EL (cell line): Measurements from ENCODE around the gene CLCN3.
"Not testable (repeated sequence)": the region's sequence is repeated elsewhere in the genome, so short reads cannot be mapped to it uniquely, and the experiment has no call there.

ENCODE experiments used
- DNase-seq: peaks from one replicate; pipeline ENCODE4 v3.0.0-alpha.2; 2016

The CLCN3 gene

GRCh38 chr4:169619958-169620879 lies at the start of gene CLCN3:
TSS of gene CLCN3 (plus strand) at chr4:169620578. CDS start at chr4:169635929, 15,351 bp downstream.
- peak; percentile 95 for DNase-seq

DNA sequence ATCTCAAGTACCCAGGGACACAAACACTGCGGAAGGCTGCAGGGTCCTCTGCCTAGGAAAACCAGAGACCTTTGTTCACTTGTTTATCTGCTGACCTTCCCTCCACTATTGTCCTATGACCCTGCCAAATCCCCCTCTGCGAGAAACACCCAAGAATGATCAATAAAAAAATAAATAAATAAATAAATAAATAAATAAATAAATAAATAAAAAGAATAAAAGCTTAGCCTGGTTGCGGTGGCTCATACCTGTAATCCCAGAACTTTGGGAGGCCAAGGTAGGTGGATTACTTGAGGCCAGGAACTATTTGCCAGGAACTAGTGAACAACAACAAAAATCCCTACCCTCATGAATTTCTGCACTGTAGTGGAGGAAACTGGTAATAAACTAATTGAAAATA lies 49.4 kb upstream of the CLCN3 start:
- not testable (repeated sequence) for DNase-seq

- no peak for DNase-seq
These were observed 48.9 kb upstream of the CLCN3 start for GRCh38 chr4:169571435-169571834.

GRCh38 chr4:169573889-169574288 lies 46.5 kb upstream of the CLCN3 start:
- no peak for DNase-seq

- no peak for DNase-seq
These were observed 38.2 kb upstream of the CLCN3 start for GRCh38 chr4:169582203-169582602.

GRCh38 chr4:169582706-169583105 lies 37.7 kb upstream of the CLCN3 start:
- peak; percentile 41 for DNase-seq

GRCh38 chr4:169583563-169583962 lies 36.8 kb upstream of the CLCN3 start:
- DNase-seq = peak; percentile 5

GRCh38 chr4:169593050-169593560 lies 27.3 kb upstream of the CLCN3 start:
- no peak for DNase-seq

DNA sequence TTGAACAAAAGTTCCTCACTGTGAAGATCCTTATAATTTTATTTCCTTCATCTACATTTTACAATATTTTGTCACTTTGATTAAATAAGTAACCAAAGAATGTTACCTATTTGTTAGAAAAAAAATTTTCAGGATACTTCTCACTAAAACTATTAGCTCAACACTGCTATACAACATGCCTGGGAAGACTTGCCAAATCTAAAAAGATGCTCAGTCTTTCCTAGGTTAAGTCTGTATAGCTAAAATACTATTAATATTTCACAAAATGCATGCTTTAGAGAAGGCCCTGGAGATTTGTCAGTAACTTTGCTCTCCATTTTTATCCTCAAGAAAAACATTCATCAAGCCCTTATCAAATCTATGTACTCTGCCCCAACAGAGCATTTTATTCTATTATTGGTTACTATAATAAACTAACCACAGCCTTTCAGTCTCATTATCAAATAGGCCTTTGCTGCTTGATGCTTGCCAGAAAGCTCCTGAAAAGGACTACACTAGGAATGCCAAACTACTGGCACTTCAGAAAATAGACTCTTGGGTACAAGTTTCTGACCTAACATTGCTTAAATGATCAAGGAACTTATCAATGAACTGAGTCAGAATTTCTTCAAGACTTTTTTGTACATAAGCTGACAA lies 25.7 kb upstream of the CLCN3 start:
- DNase-seq = no peak

DNA sequence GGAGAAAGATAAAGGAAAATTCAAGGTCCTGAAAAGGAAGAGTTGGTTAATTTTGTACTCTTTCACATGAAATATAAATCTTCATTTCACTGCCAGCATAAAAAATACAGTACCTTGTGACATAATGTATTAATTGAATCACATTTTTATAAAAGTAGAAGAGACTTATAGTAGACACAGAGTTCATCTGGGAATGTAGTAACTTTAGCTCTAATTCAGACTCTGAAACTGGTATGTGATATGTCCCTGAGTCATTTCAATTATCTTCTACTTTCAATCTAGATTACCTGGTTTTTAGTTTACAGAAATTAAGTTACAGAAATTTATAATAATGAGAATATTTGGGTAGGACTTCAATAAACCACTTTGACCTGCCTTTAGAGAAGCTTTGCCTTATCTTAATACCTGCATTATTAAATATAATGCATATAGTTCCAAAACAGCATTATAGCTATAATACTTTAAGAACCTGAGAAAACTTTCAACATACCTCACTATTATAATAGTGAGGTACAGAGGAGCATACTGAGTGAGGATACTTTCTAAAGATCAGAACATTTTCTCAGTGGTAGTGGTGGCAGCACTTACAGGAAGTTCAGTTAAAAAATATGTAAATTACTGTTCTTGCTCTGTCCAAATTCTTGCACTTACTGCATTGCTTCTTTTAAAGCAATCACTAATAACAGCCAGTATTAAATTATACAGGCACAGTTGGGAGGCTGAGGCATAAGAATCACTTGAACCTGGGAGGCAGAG lies 19.2 kb upstream of the CLCN3 start:
- no peak for DNase-seq

DNA sequence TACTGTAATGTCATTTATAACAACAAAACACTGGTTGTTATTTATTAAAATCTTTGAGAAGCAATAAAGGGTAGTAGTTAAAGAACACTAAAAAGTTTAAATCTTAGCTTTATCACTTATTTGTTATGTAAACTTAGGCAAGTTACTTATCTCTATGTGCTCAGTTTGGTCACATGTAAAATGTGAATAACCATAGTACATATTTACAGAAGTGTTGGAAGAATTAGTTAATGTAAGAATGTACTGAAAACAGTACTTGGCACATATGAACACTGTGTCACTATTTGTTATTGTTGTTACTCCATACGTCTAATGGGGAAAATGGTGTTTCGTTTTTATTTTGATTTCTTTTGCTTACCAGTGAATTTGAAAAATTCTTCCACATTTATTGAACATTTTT lies 17.1 kb upstream of the CLCN3 start:
- DNase-seq = no peak

GRCh38 chr4:169604131-169604900 lies 16.1 kb upstream of the CLCN3 start:
- peak; percentile 66 for DNase-seq

DNA sequence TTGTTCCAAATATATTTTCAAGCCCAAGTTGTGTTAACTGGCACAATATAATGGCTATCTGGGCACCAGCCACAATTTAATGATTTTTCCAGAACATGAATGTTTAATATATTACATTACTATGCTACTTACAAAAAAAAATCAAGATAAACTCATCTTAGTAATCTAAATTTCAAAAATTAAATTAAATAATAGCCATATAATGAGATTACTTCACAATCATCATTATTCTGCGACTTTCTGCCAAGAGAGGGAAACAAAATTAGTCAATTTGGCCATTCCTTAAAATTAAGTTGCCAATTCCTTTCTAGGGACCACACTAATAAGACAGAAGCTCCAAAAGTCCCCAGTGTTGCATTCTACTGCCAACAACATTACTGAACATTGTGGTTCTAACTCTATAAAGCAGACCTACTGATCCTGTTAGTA lies 15.5 kb upstream of the CLCN3 start:
- no peak for DNase-seq

- peak; percentile 4 for DNase-seq
These were observed 9.2 kb upstream of the CLCN3 start for GRCh38 chr4:169611157-169611556.

- DNase-seq = peak; percentile 90
These were observed 8.1 kb upstream of the CLCN3 start, which contains the start of gene NEK1 for GRCh38 chr4:169611991-169612870. TSS of gene NEK1 (minus strand) at chr4:169612583. CDS start at chr4:169602630, 9,953 bp downstream.

DNA sequence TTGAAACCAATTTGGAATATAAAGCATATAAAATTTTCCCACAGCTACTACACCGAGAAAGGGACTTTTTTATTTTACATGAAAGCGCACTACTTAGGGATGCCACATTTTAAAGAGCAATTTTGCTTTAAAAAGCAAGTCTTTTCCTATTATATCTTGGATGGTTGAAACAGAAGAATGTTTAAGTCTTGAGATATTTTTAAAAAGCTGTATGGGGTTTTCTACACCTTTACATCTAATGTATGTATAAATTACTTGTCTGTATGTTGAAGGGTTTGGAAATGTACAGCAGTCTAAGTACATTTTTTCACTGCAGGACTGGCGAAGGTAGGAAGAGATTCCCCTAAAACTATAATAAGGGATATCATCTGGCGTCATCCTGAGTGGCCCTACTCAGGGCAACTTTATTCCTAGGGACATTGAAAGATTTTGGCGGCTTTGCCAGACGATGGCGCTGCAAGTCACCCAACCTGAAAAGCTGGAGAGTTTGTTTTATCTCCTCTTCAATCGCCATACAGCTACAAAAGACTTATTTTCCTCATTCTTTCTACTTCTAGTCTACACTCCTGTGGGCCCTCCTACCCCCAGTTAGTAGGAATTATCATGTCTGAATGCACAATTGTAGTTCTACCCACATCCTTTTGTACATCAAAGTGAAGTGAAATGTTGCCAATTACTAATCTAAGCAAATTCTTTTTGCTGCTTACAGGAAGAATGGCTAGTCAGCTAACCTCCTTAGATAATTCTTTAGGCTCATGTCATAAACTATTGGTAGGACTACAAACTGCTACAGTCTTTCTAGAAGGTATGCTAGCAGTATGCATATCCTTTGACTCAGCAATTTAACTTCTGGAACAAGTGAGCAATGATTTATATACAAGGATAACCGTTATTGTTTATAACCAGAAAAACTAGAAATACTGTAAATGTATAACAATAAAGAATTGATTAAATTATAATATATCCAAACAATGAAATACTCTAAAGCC lies 7.2 kb upstream of the CLCN3 start:
- peak; percentile 80 for DNase-seq

- DNase-seq = no peak
These were observed 4.8 kb upstream of the CLCN3 start for GRCh38 chr4:169615467-169616106.

DNA sequence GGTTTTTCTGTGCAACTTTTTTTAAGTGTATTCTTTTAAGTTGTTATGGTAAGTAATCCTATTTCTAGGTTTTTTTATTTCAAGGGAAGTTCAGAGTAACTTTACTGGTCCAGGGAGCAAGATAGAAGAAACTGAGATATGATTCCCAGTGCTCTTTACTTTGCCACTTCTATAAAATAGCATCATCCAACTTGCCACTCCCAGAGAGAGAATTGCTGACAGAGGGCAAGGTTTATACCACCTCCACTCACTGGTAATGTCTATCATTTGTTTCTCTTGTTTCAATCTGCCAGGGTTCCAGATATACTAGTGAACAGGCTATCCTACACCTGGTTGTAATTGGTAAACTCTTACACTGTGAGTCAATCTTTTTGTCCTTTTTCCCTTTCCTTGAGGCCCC lies 3.5 kb upstream of the CLCN3 start:
- no peak for DNase-seq

GRCh38 chr4:169617306-169617705 lies 3.1 kb upstream of the CLCN3 start:
- DNase-seq = no peak
